ENCODE data around the gene GRIK4.

Gene GRIK4

DNA sequence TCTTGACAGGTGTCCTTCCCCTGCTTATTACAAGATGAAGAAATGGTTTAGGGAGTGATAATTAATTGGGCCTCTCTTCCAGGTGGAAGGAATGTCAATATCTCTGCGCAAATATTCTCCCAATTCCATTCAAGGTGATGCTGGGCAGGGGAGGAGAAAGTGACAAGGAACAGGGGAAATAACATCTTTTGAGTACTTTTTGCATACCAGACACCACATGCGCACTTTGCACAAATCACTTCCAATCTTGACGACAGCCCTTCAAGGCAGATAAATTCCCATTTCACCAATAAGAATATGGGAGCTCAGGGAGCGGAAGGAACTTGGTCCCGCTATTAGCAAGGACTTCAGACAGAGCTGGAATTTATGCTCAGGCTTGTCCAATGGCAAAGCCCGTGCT, 367.2 kb downstream of the GRIK4 start:
- no peak overlapping the region for H3K4me3 ChIP-seq (ENCODE audit: low read depth, low read length)
- no peak for DNase-seq (ENCODE audit: low read depth)
- TF ChIP-seq, protein P1, sequence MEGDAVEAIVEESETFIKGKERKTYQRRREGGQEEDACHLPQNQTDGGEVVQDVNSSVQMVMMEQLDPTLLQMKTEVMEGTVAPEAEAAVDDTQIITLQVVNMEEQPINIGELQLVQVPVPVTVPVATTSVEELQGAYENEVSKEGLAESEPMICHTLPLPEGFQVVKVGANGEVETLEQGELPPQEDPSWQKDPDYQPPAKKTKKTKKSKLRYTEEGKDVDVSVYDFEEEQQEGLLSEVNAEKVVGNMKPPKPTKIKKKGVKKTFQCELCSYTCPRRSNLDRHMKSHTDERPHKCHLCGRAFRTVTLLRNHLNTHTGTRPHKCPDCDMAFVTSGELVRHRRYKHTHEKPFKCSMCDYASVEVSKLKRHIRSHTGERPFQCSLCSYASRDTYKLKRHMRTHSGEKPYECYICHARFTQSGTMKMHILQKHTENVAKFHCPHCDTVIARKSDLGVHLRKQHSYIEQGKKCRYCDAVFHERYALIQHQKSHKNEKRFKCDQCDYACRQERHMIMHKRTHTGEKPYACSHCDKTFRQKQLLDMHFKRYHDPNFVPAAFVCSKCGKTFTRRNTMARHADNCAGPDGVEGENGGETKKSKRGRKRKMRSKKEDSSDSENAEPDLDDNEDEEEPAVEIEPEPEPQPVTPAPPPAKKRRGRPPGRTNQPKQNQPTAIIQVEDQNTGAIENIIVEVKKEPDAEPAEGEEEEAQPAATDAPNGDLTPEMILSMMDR (conservative IDR thresholded peaks at IDR 0.05; ENCODE audit: low read depth, low read length) = no peak

DNA sequence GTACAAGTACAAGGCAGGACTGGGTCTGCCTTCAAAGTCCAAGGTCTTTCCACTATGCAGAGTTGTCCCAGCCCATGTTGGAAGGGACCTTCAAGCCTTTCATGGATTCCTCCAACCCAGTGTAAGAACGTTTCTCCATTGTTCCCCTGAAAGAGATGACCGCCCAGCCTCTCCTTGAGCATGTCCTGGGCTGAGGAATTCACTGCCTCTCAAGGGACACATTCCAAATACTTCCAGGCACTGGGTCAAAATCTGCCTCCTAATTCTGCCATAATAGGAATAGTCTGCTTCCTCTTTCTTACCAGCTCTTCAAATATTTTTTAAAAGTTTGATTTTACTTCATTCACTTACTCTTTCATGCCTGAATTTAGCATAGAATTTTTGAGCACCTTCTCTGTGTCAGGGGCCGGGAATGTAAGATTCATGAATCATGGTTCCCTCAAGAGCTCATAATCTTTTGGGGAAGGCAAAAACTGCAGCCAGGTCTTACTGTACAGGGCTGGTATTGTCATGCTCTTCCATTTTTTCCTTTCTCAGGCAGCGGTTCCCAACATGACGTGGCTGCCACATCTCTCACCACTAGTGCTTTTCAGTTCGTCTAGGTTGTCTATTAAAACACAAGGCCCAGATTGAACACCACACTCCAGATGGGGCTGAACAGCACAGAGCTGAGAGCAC, 369.1 kb downstream of the GRIK4 start:
- H3K4me3 ChIP-seq (ENCODE audit: low read depth, low read length) = no peak overlapping the region
- TF ChIP-seq, protein P1 (conservative IDR thresholded peaks at IDR 0.05; ENCODE audit: low read depth, low read length) = no peak
- no peak for DNase-seq (ENCODE audit: low read depth)

DNA sequence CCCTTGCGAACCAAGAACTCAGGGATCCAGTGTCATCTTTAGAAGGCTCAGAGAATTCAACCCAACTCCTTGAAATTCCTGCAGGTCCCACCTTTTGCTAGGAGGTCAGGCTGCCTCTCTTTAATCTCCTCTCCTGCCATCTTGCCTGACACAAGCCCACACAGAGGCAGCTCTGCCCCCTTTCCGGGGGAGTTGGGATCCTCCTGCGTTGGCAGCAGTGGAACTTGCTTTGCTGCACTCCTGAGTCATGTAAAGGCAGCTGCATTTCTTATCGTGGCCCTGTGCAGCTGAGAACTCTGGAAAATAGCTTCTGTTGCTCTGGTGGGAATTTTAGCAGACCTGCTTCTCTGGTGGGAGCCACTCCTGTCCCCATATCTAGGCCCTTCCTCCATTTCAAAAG, 370.0 kb downstream of the GRIK4 start:
- TF ChIP-seq, protein P1 (conservative IDR thresholded peaks at IDR 0.05; ENCODE audit: low read depth, low read length) = no peak
- H3K4me3 ChIP-seq (ENCODE audit: low read depth, low read length) = no peak overlapping the region
- no peak for DNase-seq (ENCODE audit: low read depth)

DNA sequence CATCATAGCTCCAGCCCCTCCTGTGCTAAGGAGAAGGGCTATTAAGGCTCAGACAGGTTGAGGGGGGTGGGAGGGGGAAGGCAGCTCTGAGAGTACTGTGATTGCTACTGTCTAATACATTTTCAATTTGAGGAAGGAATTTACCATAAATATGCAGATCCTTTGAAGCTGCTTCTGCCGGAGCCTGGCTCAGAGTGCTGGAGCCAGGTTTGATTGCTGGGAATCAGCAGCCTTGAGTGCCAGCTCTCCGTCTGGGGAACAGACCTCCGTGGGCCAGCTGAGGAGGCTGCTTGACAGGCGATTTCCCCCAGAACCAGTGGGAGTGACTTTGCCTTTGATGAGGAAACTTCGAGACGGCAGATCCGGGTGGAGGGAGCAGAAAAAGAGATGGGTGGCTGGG, 370.6 kb downstream of the GRIK4 start:
- H3K4me3 ChIP-seq (ENCODE audit: low read depth, low read length) = no peak overlapping the region
- TF ChIP-seq, protein P1 (conservative IDR thresholded peaks at IDR 0.05; ENCODE audit: low read depth, low read length) = no peak
- no peak for DNase-seq (ENCODE audit: low read depth)

DNA sequence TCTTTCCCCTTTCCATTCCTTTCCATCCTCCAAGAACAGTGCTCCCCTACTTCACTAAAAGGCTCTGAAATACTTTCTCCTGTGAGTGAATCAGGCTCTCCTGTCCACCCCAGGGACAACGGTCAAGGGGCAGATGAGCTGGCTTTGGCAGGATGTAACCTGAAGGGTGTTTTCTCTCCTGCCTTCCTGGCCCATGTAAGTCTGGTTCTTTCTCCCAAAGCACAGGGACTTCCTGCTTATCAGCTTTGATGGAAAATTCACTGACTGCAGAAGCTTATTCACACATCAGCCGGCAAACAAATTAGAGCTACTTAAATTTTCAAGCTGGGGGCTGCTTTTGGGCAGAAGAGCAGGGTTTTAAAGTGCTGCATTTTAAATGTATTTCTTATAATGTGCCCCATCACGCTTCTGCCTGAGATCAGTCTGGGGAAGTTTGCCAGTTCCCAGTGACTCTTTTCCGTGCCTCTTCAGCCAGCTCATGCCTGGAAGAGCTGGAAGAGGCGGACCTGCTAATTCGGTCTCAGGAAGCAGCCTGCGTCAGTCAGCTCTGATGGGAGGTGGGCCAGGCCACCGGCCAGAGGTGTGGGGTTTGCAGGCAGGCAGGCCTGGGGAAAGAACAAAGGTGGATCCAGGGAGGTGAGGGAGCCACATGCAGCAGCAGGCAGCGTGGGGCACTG, 372.0 kb downstream of the GRIK4 start:
- H3K4me3 ChIP-seq (ENCODE audit: low read depth, low read length) = no peak overlapping the region
- TF ChIP-seq, protein P1 (conservative IDR thresholded peaks at IDR 0.05; ENCODE audit: low read depth, low read length) = no peak
- DNase-seq (ENCODE audit: low read depth) = no peak

DNA sequence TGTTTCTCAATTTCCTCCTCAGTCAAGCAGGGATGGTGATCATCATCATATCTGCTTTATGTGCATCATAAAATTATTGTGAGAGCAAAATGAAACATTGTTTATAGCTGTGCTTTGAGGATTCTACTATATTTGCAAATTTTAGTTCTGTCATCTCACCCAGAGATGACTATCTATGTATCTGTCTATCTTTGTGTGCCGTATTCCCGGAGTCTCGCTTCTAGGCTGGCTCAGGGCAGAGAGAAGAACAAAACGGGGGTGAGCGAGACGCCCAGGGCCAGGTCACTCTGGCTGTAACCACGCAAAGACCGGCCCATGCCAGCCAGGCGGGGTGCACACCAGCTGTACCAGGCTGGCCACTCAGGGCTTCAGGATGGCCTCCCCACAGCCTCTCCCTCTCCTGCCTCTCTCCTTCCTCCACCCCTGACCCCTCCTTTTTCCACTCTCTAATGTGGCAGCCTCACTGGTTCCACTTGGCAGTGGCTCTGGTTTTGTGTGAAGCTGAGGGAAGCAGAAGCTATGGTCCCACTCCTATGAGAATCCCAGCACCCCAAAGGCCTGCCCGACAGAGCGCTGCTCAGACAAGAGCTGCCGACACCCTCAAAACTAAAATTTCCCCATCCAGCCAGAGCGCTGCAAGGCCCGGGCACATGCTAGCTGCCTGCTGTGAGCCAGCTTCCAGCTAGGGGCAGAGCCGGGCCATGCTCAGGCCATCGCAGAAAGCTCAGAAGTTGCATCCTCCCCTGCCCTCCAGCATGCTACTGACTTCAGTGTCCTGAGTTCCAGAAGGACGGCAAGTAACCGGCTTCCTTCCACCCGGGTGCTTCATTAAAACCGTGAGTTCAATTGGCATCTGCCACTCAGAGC, 372.8 kb downstream of the GRIK4 start:
- TF ChIP-seq, protein P1 (conservative IDR thresholded peaks at IDR 0.05; ENCODE audit: low read depth, low read length) = no peak
- no peak overlapping the region for H3K4me3 ChIP-seq (ENCODE audit: low read depth, low read length)
- DNase-seq (ENCODE audit: low read depth) = no peak

Data from choroid plexus epithelial cell (primary cell).